SH-SY5Y (cell line): Measurements from ENCODE around the gene SF3A2.
A peak's percentile ranks its signal among the peaks of the same experiment; 100 is the strongest.

Experiments used
- GATA2 ChIP-seq: IDR thresholded peaks from 2 replicates; pipeline ENCODE4 v1.6.1; 2011; ENCODE audit warnings: mild to moderate bottlenecking, low read depth, low read length
- GATA3 ChIP-seq: IDR thresholded peaks from 2 replicates; pipeline ENCODE4 v1.6.1; 2011; ENCODE audit warnings: low read depth, mild to moderate bottlenecking, low read length, moderate library complexity

The SF3A2 gene

GRCh38 chr19:2289714-2290435, 53.3 kb downstream of the SF3A2 start:
- TF ChIP-seq GATA2 (no peak), GATA3 (no peak)

GRCh38 chr19:2290441-2291184, 54.0 kb downstream of the SF3A2 start:
- TF ChIP-seq GATA2, result no peak
- TF ChIP-seq GATA3, result no peak

GRCh38 chr19:2291185-2291751, 54.6 kb downstream of the SF3A2 start:
- TF ChIP-seq GATA3, result no peak
- TF ChIP-seq GATA2, result no peak

- TF ChIP-seq GATA2, result peak; percentile 43; the same call in 1 of the 2 replicates
- no peak for TF ChIP-seq GATA3
Measured at GRCh38 chr19:2294687-2295335, 58.2 kb downstream of the SF3A2 start.

- TF ChIP-seq GATA3 (no peak), GATA2 (no peak)
Measured at GRCh38 chr19:2296141-2296540, 59.5 kb downstream of the SF3A2 start.
